Testis (tissue), 2 donors: Measurements from ENCODE around the gene COL13A1.

Experiments
- POLR2A ChIP-seq: fragments of 450-650 bp; IDR thresholded peaks from one replicate; pipeline ENCODE4 v1.6.1; 2017; ENCODE audit warnings: antibody characterized with exemption, mild to moderate bottlenecking, moderate library complexity
- TF ChIP-seq, protein P1 (sequence below), 3 experiments: fragments of 450-650 bp in 2 of 3; fragments of 200-600 bp in 1 of 3; sonication (generic) in 1 of 3; IDR thresholded peaks; one replicate each; pipeline ENCODE4 v1.5.1; 2016 to 2019; ENCODE audit warnings: antibody characterized with exemption in 3 of 3, mild to moderate bottlenecking in 2 of 3, moderate library complexity in 1 of 3

- TF ChIP-seq, protein P1, sequence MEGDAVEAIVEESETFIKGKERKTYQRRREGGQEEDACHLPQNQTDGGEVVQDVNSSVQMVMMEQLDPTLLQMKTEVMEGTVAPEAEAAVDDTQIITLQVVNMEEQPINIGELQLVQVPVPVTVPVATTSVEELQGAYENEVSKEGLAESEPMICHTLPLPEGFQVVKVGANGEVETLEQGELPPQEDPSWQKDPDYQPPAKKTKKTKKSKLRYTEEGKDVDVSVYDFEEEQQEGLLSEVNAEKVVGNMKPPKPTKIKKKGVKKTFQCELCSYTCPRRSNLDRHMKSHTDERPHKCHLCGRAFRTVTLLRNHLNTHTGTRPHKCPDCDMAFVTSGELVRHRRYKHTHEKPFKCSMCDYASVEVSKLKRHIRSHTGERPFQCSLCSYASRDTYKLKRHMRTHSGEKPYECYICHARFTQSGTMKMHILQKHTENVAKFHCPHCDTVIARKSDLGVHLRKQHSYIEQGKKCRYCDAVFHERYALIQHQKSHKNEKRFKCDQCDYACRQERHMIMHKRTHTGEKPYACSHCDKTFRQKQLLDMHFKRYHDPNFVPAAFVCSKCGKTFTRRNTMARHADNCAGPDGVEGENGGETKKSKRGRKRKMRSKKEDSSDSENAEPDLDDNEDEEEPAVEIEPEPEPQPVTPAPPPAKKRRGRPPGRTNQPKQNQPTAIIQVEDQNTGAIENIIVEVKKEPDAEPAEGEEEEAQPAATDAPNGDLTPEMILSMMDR (IDR thresholded peaks at IDR 0.05), result no peak
- TF ChIP-seq POLR2A, result no peak
Observed at GRCh38 chr10:69846293-69846921, 44.7 kb downstream of the COL13A1 start.
